ENCODE results near the gene CAMKMT. TPM values are rescaled to one million over a fixed set of nuclear protein-coding genes. Genes with fewer than 3 reads are reported as not detected.
A peak's percentile ranks its signal among the peaks of the same experiment; 100 is the strongest.

The CAMKMT gene
- total and polyA plus RNA-seq, 9 of the 15 experiments (the other 6 are each of a cell fraction or from before 2014, with no cell fraction given) = 1.6 to 15.3 (median 7.4) TPM

DNA sequence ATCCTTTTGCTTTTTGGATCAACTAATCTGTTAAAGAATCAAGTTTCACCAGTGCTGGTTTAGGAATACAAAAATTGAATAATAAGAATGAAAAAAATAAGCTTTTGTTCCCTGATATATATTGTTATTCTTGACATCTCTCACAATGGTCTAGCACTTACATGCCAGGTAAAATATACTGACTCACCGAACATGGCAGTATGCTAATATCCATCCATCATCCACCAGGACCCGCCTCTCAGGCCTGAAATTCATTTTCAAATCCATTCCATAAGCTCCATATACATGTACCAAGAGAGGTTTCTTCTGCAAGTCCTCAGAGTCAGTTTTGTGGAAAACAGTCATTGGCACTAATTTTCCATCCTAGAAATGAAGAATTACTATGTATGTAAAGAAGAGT, 33.0 kb upstream of the CAMKMT start:
- Histone ChIP-seq H3K9me3 (replicated peaks; ENCODE audit: control insufficient read depth, insufficient read depth, low read depth, low read length) (no peaks in the 10 kb centered on the region), H3K9me1 (ENCODE audit: control insufficient read depth, insufficient read depth, low read length) (no peaks in the 10 kb centered on the region), H3K4me3 (no peak overlapping the region), H3K27ac (ENCODE audit: extremely low read depth, low read depth, low read length) (no peak overlapping the region), H3K27me3 (ENCODE audit: control insufficient read depth in 2 of 2, insufficient read depth in 2 of 2, low read length in 2 of 2) (no peaks in the 10 kb centered on the region), H3K9ac (ENCODE audit: insufficient read depth in 1 of 2, low read depth in 2 of 2, low read length in 2 of 2) (no peak overlapping the region), H3K36me3 (ENCODE audit: control insufficient read depth, insufficient read depth, low read length) (peaks cover 52% of the 10 kb centered on the region), H3K4me2 (ENCODE audit: insufficient read depth, low read length) (no peak overlapping the region), H3K79me2 (ENCODE audit: control insufficient read depth, insufficient read depth, low read length) (no peaks in the 10 kb centered on the region), H3K4me1 (replicated peaks in 1 of 2; ENCODE audit: control insufficient read depth in 2 of 2, insufficient read depth in 2 of 2, low read length in 2 of 2) (peaks cover 4 to 7% of the 10 kb centered on the region in 2 experiments; a peak in 3 of 5 replicates), H2AFZ (ENCODE audit: low read depth, low read length) (no peak overlapping the region), H4K20me1 (replicated peaks; ENCODE audit: control insufficient read depth, insufficient read depth, low read length) (no peaks in the 10 kb centered on the region)
- no TSS peak for BruUV-seq (replicated peaks)
- DNase-seq (ENCODE audit: extremely low read depth in 1 of 4, low spot score in 3 of 4) = no peak
- intact Hi-C loops (cut with micrococcal nuclease) = no loop called here
- WGBS (ENCODE audit: insufficient coverage, low coverage, missing lambda C conversion rate) = 86% methylated on average over 2 of the region's 2 CpGs
- in situ Hi-C loops (cut with MboI) = no loop called here
- no peak for ATAC-seq
- ChIA-PET CTCF (ENCODE audit: low intra/inter-chr PET ratio) (interaction anchor here (0.6 kb wide), 1 partner anchor 114 kb away, joined by 3 read pairs; no protein-coding TSS in a partner anchor), POLR2A (interaction anchor here (1.2 to 1.5 kb wide), 2 partner anchors 19 to 31 kb away, joined by 3 to 4 read pairs; no protein-coding TSS in a partner anchor)
- peak; percentile 38 for TF ChIP-seq MEIS2 (IDR thresholded peaks at IDR 0.05; ENCODE audit: partially characterized antibody)
- TF ChIP-seq MTA1 (IDR thresholded peaks at IDR 0.05; ENCODE audit: borderline replicate concordance) = no peak
- no peak for TF ChIP-seq NCOA2 (IDR thresholded peaks at IDR 0.05; ENCODE audit: partially characterized antibody in 2 of 2)
- no peak for TF ChIP-seq PRMT5 (CRISPR knock-in tag; IDR thresholded peaks at IDR 0.05)
- TF ChIP-seq, protein P1, sequence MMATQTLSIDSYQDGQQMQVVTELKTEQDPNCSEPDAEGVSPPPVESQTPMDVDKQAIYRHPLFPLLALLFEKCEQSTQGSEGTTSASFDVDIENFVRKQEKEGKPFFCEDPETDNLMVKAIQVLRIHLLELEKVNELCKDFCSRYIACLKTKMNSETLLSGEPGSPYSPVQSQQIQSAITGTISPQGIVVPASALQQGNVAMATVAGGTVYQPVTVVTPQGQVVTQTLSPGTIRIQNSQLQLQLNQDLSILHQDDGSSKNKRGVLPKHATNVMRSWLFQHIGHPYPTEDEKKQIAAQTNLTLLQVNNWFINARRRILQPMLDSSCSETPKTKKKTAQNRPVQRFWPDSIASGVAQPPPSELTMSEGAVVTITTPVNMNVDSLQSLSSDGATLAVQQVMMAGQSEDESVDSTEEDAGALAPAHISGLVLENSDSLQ (IDR thresholded peaks at IDR 0.05) = peak; percentile 24; the same call in 1 of the 2 replicates
- TF ChIP-seq, protein P2, sequence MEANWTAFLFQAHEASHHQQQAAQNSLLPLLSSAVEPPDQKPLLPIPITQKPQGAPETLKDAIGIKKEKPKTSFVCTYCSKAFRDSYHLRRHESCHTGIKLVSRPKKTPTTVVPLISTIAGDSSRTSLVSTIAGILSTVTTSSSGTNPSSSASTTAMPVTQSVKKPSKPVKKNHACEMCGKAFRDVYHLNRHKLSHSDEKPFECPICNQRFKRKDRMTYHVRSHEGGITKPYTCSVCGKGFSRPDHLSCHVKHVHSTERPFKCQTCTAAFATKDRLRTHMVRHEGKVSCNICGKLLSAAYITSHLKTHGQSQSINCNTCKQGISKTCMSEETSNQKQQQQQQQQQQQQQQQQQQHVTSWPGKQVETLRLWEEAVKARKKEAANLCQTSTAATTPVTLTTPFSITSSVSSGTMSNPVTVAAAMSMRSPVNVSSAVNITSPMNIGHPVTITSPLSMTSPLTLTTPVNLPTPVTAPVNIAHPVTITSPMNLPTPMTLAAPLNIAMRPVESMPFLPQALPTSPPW (CRISPR knock-in tag; IDR thresholded peaks at IDR 0.05) = no peak
- no peak for TF ChIP-seq ZNF274 (IDR thresholded peaks at IDR 0.05; ENCODE audit: borderline replicate concordance, low read depth, low read length)
- no peak for TF ChIP-seq ZNF384 (IDR thresholded peaks at IDR 0.05; ENCODE audit: low read depth, low read length)
- TF ChIP-seq SRSF1 (IDR thresholded peaks at IDR 0.05; ENCODE audit: low read depth, low read length) = no peak
- no peak for TF ChIP-seq U2AF2 (optimal IDR thresholded peaks at IDR 0.05; ENCODE audit: low read depth, low read length)
- TF ChIP-seq SNAPC5 (CRISPR knock-in tag; IDR thresholded peaks at IDR 0.05) = no peak
- TF ChIP-seq ZNF253 (CRISPR knock-in tag; conservative IDR thresholded peaks at IDR 0.05) = no peak
- TF ChIP-seq SNRNP70 (optimal IDR thresholded peaks at IDR 0.05; ENCODE audit: low read depth, low read length) = no peak
- TF ChIP-seq HMGN3 (IDR thresholded peaks at IDR 0.05; ENCODE audit: borderline replicate concordance, extremely low read depth, insufficient read length, low read depth, low read length) = no peak
- TF ChIP-seq CHCHD3 (CRISPR knock-in tag; IDR thresholded peaks at IDR 0.05) = no peak
- TF ChIP-seq TCF3 (CRISPR knock-in tag; IDR thresholded peaks at IDR 0.05) = no peak
- no peak for TF ChIP-seq STAT5A (IDR thresholded peaks at IDR 0.05; ENCODE audit: borderline replicate concordance, low read length)
- TF ChIP-seq, protein P3, sequence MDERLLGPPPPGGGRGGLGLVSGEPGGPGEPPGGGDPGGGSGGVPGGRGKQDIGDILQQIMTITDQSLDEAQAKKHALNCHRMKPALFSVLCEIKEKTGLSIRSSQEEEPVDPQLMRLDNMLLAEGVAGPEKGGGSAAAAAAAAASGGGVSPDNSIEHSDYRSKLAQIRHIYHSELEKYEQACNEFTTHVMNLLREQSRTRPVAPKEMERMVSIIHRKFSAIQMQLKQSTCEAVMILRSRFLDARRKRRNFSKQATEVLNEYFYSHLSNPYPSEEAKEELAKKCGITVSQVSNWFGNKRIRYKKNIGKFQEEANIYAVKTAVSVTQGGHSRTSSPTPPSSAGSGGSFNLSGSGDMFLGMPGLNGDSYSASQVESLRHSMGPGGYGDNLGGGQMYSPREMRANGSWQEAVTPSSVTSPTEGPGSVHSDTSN (CRISPR knock-in tag; IDR thresholded peaks at IDR 0.05; ENCODE audit: low read depth) = no peak
- TF ChIP-seq, protein P3 (tag; conservative IDR thresholded peaks at IDR 0.05; ENCODE audit: low read depth) = peak; percentile 38; the same call in 1 of the 2 replicates
- no peak for FAIRE-seq
